Stimulated activated CD4-positive, alpha-beta T cell treated with anti-CD3 and anti-CD28 coated beads, Interleukin-1b, Interleukin-23, amount 100 ng/mL, for 1 hour (primary cell): Measurements from ENCODE around the gene MTREX.

Source experiments
- DNase-seq, 2 donors: peaks; one replicate each; pipeline ENCODE4 v3.0.0-alpha.2; 2020; ENCODE audit warnings: low read depth in 2 of 2

MTREX gene

DNA sequence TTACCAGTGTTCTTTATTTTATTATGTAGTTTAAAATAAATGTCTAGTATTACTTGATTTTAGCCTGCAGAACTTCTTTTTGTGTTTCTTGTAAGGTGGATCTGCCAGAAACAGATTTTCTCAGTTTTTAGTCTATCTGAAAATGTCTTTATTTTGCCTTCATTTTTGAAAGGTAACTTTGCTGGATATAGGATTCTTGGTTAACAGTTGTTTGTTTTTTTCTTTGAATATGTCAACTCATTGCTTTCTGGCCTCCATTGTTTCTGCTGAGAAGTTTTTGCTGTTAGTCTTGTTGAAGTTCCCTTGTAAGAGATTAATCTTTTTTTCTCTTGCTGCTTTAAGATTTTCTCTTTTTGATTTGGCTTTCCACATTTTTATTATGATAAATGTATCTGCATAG is 75.5 kb downstream of the MTREX start:
- no peak for DNase-seq

DNA sequence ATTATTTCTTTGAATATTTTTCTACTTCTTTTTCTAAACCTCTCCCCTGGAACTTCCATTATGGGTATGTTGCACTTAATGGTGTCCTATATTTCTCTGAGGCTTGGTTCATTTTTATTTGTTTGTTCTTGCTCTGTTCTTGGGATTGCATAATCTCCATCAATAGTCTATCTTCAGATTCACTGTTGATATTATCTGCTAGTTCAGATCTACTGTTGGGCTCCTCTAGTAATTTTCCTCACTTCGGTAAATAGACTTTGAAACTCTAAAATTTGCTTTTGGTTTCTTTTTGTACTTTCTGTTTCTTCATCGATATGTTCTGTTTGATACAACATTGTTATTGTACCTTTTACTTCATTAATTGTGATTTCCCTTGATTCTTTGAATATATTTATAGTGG is 76.3 kb downstream of the MTREX start:
- DNase-seq = no peak

DNA sequence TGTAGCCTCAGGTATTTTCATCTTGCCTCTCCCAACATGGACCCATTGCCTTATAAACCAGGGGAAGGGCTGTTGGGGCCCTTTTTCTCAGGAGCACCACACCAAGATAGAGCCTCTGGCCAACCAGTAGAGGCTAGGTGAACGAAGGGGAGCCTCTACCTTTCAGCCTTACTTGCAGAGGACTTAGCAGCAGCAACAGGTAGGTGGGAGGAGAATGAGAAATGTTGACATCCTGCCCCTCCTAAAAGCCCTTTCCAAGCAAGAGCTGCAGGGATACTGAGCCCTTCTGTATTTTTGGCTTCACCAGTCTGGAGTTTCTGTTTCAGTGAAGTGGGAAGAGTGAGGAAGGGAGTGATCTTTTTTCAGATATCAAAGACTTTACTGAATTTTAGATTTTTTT is 77.4 kb downstream of the MTREX start:
- DNase-seq = no peak

DNA sequence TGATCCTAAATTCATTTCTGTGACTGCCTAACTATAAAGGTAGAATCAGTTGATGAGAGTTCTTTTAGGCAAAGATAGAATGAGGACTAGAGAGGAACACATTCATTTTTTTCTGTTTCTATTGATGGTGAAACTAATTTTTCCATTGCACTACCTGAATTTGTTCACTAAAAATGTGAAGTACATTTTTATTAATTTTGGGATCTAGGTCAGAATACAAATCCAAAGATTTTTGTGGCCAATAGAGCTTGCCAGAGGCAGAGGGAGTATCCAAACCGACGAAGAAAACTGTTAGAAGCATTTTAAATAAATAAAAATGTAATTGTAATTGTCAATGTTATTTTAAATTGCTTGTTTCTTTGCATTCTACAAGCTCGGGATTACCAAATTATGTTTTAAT is 78.1 kb downstream of the MTREX start:
- no peak for DNase-seq

GRCh38 chr5:55386356-55386755 is 78.6 kb downstream of the MTREX start:
- DNase-seq = no peak

- no peak for DNase-seq
These were observed 80.1 kb downstream of the MTREX start for GRCh38 chr5:55387865-55388264.

- DNase-seq = no peak
These were observed 83.9 kb downstream of the MTREX start for GRCh38 chr5:55391707-55392106.

GRCh38 chr5:55392669-55393068 is 84.9 kb downstream of the MTREX start:
- no peak for DNase-seq

- DNase-seq = no peak
These were observed 85.8 kb downstream of the MTREX start for GRCh38 chr5:55393501-55394175.

DNA sequence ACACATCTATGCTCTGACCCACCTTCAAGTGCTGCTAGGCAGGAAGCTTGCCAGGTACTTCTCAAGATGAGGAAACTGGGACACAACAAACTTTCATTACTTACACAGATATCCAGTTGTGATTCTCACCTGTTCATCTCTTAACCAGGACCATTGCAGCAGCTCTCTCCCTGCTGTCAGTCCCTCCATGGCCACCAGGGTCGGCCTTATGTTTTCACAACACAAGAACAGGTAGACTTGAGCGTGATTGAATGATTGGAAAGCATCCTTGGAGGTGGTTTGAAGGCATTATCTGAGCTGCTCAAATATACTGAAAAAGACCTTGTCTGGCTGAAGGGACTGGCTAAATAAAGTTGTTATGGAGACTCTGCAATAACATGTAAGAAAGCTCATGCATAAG is 94.4 kb downstream of the MTREX start:
- no peak for DNase-seq

DNA sequence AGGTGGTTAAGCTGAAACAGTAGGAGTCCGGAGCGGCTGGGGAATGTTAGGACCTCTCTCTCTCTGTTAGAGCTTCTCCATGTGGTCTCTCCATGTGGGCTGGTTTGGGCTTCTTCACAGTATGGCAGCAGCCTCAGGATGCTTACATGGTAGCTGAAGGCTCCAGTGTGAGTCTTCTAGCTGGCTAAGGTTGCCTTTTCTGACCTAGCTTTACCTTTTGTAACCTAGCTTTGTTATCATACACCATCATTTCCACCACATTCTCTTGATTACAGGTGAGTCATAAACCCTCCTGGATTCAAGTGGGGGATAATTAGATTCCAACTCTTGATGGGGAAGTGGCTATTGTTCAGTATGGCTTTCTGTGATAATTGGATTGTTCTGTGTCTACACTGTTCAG is 98.5 kb downstream of the MTREX start:
- no peak for DNase-seq

GRCh38 chr5:55407059-55407684 is 99.4 kb downstream of the MTREX start:
- DNase-seq = no peak

GRCh38 chr5:55407984-55408383 is 100.2 kb downstream of the MTREX start:
- no peak for DNase-seq

GRCh38 chr5:55409775-55410174 is 102.0 kb downstream of the MTREX start:
- DNase-seq = no peak

DNA sequence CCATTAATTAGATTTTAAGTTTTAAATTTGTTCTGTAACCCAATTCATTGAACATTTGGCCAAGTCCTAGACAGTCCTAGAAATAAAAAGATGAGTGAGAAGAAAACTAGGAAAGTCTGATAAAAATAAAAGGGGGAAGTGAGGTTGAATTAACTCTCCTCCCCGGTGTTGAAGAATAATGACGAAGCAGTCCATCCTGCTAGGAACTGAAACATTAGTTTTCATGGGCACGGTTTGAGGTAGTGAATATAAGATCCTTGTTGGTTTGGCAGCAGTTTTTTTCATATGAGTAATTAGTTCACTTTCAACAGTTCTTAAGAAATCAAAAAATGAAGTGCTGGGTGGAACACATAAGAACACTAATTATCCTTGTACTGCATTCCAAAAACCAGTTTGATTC is 103.1 kb downstream of the MTREX start:
- no peak for DNase-seq

GRCh38 chr5:55411876-55412275 is 104.1 kb downstream of the MTREX start:
- no peak for DNase-seq

- DNase-seq = no peak
These were observed 105.9 kb downstream of the MTREX start for GRCh38 chr5:55413644-55414043.

GRCh38 chr5:55415071-55415470 is 107.3 kb downstream of the MTREX start:
- no peak for DNase-seq

- DNase-seq = no peak
These were observed 108.5 kb downstream of the MTREX start for GRCh38 chr5:55416306-55416705.

DNA sequence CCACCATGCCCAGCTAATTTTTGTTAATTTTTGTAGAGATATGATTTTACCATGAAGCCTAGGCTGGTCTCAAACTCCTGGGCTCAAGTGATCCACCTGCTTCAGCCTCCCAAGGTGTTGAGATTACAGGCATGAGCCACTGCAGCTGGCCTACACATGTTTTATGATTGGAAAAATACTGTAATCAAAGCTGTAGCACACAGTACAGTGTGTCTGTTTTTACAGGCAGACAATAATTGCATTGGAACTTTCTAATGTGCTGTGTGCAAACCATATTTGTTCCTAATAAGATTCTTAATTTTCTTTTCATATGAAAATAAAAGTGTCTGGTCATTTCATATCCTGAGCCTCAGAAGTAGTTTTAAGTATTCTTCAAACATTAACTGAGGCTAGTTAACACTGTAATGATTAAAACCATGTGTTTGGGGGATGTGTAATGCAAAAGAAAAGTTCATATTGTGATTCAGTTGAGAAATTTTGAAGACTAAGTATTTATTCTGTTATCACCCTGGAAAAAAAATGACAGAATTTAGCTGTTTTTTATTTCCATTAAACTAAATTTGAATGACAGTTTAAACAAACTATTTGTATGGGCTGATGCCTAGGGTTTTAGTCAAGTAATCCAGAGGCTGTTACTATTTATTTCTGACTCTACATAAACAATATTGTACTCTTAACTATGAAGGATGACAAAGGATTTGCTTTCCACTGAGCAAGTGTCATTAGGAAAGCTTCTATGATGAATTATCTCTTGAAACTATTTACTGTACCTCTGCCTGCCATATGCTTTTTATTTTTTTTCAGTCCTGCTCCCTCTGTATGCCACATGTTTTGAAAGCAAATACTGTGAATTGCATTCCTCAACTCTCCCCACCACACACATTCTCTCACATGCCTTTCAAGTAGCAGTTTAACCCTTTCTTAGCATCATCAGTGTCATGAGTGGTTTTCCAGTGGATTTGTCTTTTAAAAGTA is 111.5 kb downstream of the MTREX start:
- DNase-seq = no peak

GRCh38 chr5:55421074-55421529 is 113.3 kb downstream of the MTREX start:
- DNase-seq = no peak

GRCh38 chr5:55426455-55426854 is 118.7 kb downstream of the MTREX start:
- DNase-seq = no peak

GRCh38 chr5:55427157-55427556 is 119.4 kb downstream of the MTREX start:
- DNase-seq = no peak
